Endothelial cell (in vitro differentiated cells): ENCODE measurements around the gene TNRC6A. TPM values are rescaled to one million over a fixed set of nuclear protein-coding genes. Genes with fewer than 3 reads are reported as not detected.

ENCODE experiments used
- DNase-seq: peaks from one replicate; pipeline ENCODE4 v3.0.0; 2021; ENCODE audit warnings: low spot score
- H3K27ac Mint-ChIP-seq: one replicate; pipeline ENCODE4 v1.8.0; 2021; ENCODE audit warnings: mixed read lengths, inconsistent platforms; ENCODE audit not compliant: unreplicated experiment
- H3K27me3 Mint-ChIP-seq: one replicate; pipeline ENCODE4 v1.8.0; 2021; ENCODE audit warnings: mild to moderate bottlenecking, moderate library complexity, mixed read lengths, inconsistent platforms; ENCODE audit not compliant: unreplicated experiment
- H3K36me3 Mint-ChIP-seq: one replicate; pipeline ENCODE4 v1.8.0; 2021; ENCODE audit warnings: mild to moderate bottlenecking, low read depth, mixed read lengths, inconsistent platforms; ENCODE audit not compliant: unreplicated experiment
- H3K4me1 Mint-ChIP-seq: one replicate; pipeline ENCODE4 v1.8.0; 2021; ENCODE audit warnings: mild to moderate bottlenecking, mixed read lengths, inconsistent platforms; ENCODE audit not compliant: unreplicated experiment
- H3K4me3 Mint-ChIP-seq: one replicate; pipeline ENCODE4 v1.8.0; 2021; ENCODE audit warnings: mild to moderate bottlenecking, mixed read lengths, inconsistent platforms; ENCODE audit not compliant: unreplicated experiment
- H3K9me3 Mint-ChIP-seq: one replicate; pipeline ENCODE4 v1.8.0; 2021; ENCODE audit warnings: mixed read lengths, inconsistent platforms; ENCODE audit not compliant: unreplicated experiment
- CTCF ChIP-seq: fragments of 200-600 bp; sonication (generic); IDR thresholded peaks from one replicate; pipeline ENCODE4 v1.5.0; 2021; ENCODE audit warnings: antibody characterized with exemption; ENCODE audit not compliant: unreplicated experiment
- total RNA-seq: library from RNA; stranded (reverse); fragmentation: NEBNext Ultra II Directional; extraction: Animal tissue kit (Norgen Biotek cat#: 25700); gene quantifications from one replicate; pipeline ENCODE4 v1.2.1, GENCODE V29; 2021; ENCODE audit not compliant: unreplicated experiment

The TNRC6A gene
- total RNA-seq, 1 donor from 2014 or later: 60.5 TPM

- Mint-ChIP-seq H3K9me3 (no peaks in the 10 kb centered on the region), H3K36me3 (peaks cover 49% of the 10 kb centered on the region), H3K4me3 (no peak overlapping the region), H3K4me1 (peaks cover 14% of the 10 kb centered on the region), H3K27me3 (peaks cover 4% of the 10 kb centered on the region), H3K27ac (no peak overlapping the region)
- no peak for TF ChIP-seq CTCF
- DNase-seq: no peak
Measured at GRCh38 chr16:24822974-24823373, 93.5 kb downstream of the TNRC6A start.

DNA sequence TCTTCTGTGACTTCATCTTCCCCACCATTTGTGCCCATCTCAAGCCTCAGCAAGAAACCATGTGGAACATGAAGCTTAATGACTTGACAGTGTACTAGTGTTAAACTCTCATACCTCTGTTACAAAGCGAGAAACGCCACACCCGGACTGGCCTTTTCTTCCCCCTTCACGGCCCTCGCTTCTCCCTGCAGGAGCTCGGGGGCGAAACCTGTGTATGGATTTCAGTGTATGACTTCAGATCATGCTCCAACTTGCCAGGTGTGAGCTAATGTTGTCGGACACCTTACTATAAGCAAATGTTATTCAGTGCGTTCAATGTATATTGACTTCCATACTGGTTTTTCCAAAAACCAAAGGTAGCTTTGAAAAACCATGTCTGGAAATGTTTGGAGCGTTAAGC lies 96.2 kb downstream of the TNRC6A start:
- no peak for TF ChIP-seq CTCF
- Mint-ChIP-seq H3K9me3 (no peaks in the 10 kb centered on the region), H3K27ac (no peak overlapping the region), H3K4me3 (no peak overlapping the region), H3K36me3 (peaks cover 27% of the 10 kb centered on the region), H3K27me3 (peaks cover 4% of the 10 kb centered on the region), H3K4me1 (peaks cover 1% of the 10 kb centered on the region)
- no peak for DNase-seq

DNA sequence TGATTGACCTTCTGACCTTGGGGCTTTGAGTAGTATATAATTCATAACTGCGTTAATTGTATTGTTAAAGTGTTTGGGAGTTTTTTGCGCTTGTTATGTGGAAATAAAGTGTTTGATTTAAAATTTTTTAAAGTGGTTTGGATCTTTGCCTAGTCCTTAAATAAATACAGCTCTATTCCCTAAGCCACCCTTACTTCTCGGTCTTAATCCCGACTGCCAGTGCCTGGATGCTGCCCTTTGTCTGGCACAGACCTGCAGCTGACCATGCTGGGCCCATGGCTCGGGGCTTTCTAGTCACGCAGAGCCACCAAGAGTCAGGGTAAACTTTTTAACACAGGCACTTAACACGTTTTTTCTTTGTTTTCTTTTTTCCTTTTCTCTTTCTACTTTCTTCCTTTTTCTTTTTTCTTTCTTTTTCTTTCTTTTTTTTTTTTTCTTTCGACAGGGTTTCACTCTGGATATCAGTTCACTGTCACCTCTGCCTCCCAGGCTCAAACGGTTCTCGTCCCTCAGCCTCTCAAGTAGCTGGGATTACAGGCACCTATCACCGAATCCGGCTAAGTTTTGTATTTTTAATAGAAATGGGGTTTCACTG lies 96.7 kb downstream of the TNRC6A start:
- no peak for TF ChIP-seq CTCF
- no peak for DNase-seq
- Mint-ChIP-seq H3K4me3 (no peak overlapping the region), H3K27me3 (peaks cover 4% of the 10 kb centered on the region), H3K9me3 (no peaks in the 10 kb centered on the region), H3K4me1 (no peaks in the 10 kb centered on the region), H3K27ac (no peak overlapping the region), H3K36me3 (peaks cover 23% of the 10 kb centered on the region)

DNA sequence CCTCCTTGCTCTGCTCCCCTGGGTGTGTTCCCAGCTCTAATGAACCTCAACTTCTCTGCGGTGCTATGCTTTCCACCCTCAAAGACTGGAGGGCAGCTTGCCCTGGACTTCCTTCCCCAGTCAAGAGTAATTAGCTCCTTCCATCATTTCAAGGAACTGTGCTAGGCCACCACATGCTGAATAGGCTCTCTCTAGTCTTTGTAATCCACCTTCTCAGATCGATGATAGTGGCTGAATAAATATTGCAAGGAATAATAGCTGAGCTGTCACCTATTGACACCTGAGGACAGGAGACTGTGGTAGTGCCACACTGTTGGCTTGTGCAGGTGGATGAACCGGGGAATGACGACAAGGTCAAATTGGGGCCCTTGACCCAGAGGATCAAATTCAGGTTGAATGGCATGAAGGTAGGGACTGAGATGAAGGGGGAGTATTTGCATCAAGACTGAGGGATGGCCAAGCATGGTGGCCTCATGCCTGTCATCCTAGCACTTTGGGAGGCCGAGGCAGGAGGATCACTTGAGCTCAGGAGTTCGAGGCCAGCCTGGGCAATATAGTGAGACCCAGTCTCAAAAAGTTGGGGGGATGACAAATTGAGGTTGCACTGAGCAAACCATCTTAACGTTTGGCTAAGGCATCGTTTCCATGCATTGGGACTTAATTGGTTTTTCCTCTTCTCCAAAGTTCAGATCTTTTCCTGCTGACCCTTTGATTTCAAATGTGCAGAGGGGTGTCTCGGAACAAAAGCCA lies 97.5 kb downstream of the TNRC6A start:
- DNase-seq: no peak
- H3K27me3 Mint-ChIP-seq: peaks cover 2% of the 10 kb centered on the region
- peaks cover 17% of the 10 kb centered on the region for H3K36me3 Mint-ChIP-seq
- peak overlapping the region; percentile 27 for H3K4me3 Mint-ChIP-seq
- H3K4me1 Mint-ChIP-seq: no peaks in the 10 kb centered on the region
- no peak for TF ChIP-seq CTCF
- no peak overlapping the region for H3K27ac Mint-ChIP-seq
- no peaks in the 10 kb centered on the region for H3K9me3 Mint-ChIP-seq

DNA sequence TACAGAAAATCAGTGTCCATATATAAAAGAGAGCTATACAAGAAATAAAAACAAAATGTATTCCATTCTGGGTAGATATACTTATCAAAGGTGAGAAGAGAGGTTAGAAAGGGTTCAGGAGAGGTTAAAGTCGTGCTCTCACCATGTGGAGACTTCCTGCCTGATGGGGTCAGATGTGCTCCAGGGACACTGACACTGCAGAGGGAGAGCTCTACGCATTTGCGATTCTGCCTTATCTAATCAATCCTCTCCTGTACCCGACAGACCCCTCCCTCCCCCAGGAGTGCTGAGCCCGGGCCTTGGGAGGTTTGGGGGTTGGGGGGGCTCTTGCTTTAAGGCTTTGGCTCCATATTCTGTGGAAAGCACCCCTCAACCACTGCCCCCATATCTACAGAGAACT lies 99.7 kb downstream of the TNRC6A start:
- TF ChIP-seq CTCF: no peak
- DNase-seq: no peak

More for the DNA sequence above, 99.7 kb downstream of the TNRC6A start:
- peaks cover 8% of the 10 kb centered on the region for H3K36me3 Mint-ChIP-seq
- no peak overlapping the region for H3K4me3 Mint-ChIP-seq
- H3K4me1 Mint-ChIP-seq: no peaks in the 10 kb centered on the region
- no peak overlapping the region for H3K27ac Mint-ChIP-seq
- no peaks in the 10 kb centered on the region for H3K27me3 Mint-ChIP-seq
- H3K9me3 Mint-ChIP-seq: no peaks in the 10 kb centered on the region
